HG02970 (cell line): ENCODE measurements around the gene KLRC4.
A peak's percentile ranks its signal among the peaks of the same experiment; 100 is the strongest.
"Not testable (repeated sequence)": the region's sequence is repeated elsewhere in the genome, so short reads cannot be mapped to it uniquely, and the experiment has no call there.

Source experiments
- ATAC-seq: cut with Tn5 transposase; IDR thresholded peaks from one replicate; pipeline ENCODE4 v1.9.1; 2021; ENCODE audit warnings: mild to moderate bottlenecking, moderate library complexity, moderate number of reproducible peaks; ENCODE audit not compliant: unreplicated experiment, low FRiP score

The KLRC4 gene

DNA sequence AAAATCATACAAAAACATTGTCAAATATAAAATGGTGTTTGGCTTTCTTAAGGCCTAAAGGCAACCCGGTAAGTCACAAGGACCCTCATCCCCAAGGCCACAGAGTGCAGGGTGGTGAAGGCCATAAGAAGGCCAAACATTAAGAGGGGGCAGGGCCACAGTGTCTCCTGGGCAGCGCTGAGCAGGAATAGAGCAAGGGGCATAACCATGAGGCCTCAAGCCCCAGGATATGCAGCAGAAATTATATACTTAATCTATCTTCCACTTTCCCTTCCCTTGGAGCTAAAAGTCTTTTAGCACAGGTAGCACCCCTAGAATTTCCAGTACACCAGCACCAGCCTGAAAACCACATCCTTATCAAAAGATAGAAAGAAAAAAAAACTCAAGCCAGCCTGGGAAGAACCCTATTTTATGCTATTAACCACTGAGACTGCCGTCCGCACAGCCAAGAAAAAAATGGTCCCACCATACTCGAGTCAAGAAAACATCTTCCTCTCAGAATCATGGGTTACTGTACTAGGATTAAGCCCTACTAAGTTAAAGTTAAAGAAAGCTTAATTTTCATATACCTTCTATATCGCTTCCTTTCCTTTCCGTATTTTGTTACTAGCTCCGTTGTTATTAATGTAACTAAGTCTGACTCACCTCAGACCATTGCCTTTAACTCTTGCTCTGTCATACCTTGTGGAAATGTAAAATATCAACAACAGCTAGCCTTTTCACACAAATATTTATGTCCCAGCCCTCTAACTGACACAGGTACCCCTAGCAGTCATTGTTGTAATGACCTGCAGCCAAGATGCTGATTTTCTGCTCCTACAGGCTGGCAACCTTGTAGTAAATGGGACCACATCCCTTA, 39.8 kb downstream of the KLRC4 start:
- ATAC-seq = no peak

DNA sequence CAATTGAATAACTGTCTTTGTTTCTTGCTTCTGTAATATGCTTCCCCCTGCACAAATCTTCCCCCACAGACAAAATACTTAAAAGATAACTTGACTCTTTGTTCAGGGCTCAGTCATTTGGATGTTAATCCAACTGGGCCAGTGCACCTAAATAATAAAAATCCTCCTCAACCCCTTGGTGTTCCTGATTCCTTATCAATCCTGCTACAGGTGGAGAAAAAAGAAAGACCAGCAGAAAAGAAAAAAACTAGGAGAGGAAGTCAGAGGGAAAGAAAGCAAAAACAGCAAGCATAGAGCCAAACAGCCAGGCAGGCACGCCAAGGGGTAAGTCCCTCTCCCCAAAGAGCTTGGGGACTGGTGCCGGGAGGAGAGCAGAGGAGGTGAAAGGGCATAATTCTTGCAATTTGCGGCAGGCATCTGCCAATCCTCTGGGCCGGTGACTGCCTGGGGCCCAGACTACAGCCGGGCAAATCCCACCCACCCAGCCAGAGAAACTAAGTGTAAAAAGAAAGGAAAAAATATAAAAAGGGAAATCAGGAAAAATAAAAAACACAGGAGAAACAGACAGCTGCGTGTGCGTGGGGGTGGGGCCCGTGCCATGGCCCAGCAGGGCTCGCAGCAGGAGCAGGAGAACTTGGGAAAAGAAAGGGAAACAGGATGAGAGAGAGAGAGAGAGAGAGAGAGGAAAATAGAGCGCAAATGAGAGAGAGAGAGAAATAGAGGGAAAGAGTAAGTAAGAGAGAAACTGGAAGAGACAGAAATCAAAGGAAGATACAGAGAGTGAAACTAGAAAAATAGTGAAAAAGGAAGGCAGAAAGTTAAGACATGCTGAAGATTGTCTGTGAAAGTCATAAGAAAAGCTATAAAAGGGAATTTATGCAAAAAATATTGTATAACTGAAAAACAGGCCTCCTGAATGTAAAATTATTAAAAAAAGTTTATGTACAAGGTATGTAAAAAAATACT, 41.1 kb downstream of the KLRC4 start:
- no peak for ATAC-seq

DNA sequence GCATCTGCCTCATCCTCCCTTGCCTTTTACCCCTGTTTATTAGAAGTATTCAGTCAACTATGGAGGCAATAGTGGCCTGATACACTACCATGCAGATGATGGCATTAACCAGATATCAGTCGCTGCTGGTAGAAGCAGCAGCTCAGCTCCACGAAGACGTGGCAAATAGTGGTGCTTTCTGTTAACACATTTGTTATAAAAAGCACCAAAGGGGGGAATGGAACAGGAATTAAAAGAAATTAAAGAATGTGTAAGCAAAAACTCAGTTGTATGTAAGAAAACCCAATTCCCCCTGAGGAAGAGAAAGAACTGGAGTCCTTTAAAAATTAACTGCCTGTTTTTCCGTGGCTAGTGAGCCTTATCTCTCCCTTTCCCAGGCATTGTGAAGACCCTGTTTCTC, 41.8 kb downstream of the KLRC4 start:
- not testable (repeated sequence) for ATAC-seq

DNA sequence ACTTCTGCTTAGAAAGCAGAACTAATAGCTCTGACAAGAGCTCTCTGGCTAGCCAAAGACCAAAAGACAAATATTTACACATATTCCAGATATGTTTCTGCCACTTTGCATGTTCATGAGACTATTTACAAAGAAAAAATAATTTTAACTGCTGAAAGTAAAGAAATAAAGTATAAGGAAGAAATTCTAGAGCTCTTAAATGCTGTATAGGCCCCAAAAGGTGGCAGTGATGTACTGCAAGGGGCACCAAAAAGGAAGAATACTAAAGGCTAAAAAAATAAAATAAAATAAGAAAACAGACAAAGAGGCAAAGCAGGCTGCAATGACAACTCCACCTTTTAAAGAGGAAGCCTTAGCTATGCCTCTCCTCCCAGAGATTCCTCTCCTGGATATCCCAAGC, 42.7 kb downstream of the KLRC4 start:
- no peak for ATAC-seq

- no peak for ATAC-seq
These were observed 43.7 kb downstream of the KLRC4 start for GRCh38 chr12:10365696-10366405.

DNA sequence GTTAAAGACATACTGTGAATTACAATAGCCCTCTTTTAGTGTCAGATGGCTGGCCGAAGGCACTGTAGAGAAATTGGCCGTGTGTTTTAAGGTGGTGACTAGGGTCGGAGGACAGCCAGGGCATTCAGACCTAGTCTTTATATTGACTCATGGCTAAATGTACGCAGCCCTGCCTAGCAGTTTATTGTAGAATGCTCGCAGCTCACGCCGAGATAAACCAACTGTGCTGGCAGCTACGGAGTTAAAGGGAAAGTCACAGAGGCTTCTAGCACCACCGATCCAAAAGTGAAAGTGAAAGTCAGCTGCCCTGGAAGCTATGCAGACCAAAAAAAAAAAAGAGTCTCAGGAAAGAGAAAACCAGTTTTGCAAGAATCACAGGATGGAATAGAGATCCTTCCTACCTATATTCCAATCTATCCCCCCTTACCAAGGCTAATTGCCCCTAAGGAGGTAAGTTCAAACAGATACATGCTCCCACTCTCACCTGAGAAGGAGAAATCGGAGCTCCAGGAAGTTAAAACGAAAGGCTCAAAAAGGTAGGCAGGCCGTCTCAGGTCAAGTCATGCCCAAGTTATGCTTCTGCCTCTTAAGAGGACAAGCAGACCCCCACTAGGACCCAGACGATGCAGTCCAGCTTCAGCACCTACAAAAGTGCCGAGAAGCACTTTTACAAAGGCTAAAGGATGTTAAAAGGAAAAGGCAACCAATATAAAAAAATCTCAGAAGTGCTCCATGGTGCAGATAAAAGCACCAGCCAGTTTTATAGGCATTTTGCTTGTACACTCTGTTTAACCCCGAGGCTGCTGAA, 44.5 kb downstream of the KLRC4 start:
- ATAC-seq = peak; percentile 39

DNA sequence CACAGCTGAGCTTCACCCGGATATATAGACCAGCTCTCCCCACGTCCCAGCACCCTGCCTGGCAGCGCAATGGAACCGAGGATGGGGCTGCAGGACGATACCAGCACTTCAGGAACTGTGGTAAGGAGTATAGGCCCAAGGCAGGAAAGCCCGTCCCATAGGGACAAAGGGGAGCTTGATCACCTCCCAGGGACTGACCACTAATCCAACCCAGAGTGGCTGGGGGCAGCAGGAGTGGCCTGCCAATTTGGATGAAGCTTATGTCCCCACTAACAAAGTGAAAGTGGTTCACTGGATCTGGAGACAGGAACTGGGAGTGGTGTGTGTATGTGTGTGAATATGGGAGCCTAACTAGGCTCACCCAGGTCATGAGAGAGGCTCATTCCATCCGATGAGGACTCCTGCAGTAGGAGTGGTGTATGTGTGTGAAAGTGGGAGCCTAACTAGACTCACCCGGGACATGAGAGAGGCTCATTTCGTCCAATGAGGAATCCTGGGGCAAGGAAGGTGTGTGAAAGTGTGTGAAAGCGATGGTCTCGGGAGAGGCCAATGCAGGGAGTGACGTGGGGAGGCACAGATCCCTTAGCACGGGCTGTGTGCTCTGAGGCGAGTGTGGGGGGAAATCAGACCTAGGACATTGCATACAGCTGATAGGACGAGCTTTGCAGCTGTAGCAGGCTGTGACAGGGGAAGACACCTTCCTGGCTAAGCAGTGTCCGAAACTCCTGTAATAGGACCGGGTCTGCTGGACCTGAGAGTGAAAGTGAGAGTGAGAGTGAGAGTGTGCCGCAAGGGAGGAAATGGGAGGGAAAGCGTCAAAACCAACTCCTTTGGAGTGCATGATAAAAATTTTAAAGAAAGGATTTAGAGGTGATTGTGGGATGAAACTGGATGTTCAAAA, 45.4 kb downstream of the KLRC4 start:
- peak; percentile 65 for ATAC-seq

- no peak for ATAC-seq
These were observed 46.0 kb downstream of the KLRC4 start for GRCh38 chr12:10363658-10363913.

DNA sequence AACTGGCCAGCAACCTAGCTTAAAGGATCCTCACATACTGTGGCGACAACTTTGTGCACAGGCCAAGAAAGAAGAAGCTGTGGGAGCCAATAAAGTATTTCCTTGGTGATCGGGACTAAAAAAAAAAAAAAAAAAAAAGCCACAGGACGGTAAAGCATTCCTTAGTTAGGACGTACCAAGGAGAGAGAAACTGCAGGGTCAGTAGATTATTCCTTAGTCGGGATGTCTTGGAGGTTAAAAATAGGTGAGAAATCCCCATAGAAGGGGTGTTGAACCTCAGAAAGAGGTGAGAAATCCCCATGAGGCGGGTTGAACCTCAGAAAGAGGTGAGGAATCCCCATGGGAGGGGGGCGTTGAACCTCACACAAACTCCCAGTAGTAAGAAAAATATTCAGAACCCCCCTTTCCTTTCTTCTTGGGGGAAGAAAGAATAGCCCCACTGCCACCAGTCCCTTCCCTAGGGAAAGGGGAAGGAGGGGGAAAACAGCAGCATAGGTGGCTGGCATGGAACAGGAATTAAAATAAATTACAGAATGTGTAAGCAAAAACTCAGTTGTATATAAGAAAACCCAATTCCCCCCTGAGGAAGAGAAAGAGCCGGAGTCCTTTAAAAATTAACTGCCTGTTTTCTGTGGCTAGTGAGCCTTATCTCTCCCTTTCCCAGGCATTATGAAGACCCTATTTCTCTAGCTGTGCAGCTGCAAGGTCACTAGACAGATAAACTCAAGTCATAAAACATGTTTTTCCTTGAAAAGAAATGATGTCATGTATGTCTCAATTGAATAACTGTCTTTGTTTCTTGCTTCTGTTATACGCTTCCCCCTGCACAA, 46.5 kb downstream of the KLRC4 start:
- ATAC-seq = no peak

DNA sequence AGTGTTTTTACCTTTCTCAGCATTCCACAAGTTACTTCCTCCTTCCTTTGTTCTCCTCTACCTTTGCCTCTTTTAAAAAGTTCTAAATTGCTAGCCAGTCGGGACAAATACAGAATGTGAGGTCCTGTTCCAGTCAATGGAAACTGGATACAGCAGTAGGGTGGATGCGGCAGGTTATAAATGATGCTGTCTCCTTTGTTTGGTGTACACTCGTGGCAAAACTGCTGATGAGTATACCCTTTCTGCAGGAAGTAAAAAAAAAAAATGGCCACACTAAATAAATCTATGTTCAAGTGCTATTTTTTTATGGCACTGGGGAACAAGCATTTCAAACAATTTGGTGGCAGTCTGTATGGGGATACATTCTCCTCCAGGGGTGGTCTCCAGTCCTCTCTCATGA, 47.2 kb downstream of the KLRC4 start:
- ATAC-seq = no peak

GRCh38 chr12:10361622-10362021, 47.9 kb downstream of the KLRC4 start:
- ATAC-seq = no peak

- no peak for ATAC-seq
These were observed 48.5 kb downstream of the KLRC4 start for GRCh38 chr12:10361084-10361483.

DNA sequence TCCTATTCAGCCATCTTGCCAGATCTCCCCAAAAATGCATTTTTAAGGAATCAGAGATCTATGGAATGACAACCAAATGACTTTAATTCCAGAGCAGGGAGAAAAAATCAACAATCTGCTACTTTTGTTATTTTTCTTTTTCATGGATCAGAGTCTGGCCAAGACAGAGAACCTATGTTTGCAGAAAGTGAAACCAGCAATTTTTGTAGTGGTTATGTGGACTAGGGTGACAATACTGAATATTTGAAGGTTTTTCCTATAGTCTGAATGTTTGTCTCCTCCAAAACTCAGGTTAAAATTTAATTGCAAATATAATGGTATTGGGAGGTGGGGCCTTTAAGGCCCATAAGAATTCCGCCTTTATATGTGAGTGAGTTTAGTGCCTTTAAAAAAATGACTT, 50.6 kb downstream of the KLRC4 start:
- ATAC-seq = no peak

- ATAC-seq = no peak
These were observed 51.4 kb downstream of the KLRC4 start for GRCh38 chr12:10358131-10358530.
